HG02798 (cell line): ENCODE data around the gene BABAM2.

Source experiments
- ATAC-seq: cut with Tn5 transposase; IDR thresholded peaks from one replicate; pipeline ENCODE4 v1.9.1; 2021; ENCODE audit warnings: mild to moderate bottlenecking; ENCODE audit not compliant: unreplicated experiment, poor library complexity

The BABAM2 gene

DNA sequence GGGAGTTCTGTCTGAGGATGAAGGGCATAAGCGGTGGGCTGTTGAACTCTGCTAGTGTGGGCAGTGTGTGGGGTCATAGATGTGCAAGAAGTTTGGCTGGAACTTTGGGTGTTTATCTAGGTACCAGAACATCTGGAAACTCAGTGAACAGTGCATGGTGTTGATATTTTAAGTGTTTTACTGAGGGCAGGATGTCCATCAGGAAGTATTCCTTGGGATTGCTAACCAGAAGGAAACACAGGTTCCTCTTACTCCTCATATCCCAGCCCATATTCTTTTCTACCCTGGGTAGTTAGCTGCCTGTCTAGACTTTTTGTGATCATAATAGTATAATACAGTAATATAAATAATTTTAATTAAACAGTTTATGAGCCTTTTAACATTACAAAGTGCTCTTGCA is 15.5 kb downstream of the BABAM2 start:
- no peak for ATAC-seq

DNA sequence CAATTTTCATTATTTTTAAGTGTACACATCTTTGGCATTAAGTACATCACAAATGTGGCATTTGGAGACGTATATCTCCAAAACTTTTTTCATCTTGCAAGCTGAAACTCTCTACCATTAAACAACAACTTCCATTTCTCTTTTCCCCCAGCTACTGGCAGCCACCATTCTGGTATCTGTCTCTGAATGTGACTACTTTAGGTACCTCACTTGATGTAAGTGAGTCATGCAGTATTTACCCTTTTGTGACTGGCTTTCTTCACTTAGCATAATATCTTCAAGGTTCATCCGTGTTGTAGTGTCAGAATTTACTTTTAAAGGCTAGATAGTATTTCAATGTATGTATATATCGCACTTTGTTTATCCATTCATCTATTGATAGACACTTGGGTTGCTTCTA is 17.0 kb downstream of the BABAM2 start:
- ATAC-seq, result no peak

- no peak for ATAC-seq
These were observed 19.4 kb downstream of the BABAM2 start for GRCh38 chr2:27909901-27910300.

- no peak for ATAC-seq
These were observed 21.1 kb downstream of the BABAM2 start for GRCh38 chr2:27911458-27912210.

- no peak for ATAC-seq
These were observed 22.0 kb downstream of the BABAM2 start for GRCh38 chr2:27912512-27912911.

DNA sequence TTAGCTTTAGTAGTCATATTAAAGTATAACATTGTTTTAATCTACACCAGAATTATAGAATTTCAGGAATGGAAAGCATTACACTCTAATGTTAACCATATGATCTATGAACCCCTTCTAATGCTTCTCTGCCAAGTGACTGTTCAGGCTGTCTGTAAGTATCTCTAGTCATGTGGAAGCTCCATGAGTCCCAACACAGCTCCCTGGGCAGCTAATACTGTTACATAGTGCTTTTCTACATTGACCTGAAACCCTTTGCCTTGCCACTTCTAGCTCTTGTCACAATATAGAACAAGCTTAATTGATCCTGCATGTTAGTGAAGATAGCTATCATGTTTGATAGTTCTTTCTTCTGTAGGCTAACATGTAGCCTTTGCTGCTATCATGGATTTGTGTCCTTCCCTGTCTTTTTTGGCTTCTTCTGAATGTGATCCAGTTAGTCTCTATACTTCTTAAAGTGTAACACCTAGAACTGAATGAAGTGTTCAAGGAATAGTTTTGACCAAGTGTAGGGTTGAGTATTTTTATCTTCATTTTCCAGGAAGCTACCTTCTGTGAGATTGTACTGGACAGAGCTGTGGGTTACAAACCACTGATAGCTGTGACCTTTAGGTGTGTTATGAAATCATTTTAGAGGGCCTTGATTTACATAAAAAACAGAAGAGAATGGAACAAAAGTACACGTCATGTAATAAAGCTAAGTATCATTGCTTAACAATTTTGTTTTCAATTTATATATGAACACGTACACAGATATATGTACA is 23.7 kb downstream of the BABAM2 start:
- ATAC-seq, result no peak

GRCh38 chr2:27914805-27915175 is 24.3 kb downstream of the BABAM2 start:
- ATAC-seq, result no peak

GRCh38 chr2:27915191-27915590 is 24.7 kb downstream of the BABAM2 start:
- no peak for ATAC-seq

- ATAC-seq, result no peak
These were observed 25.3 kb downstream of the BABAM2 start for GRCh38 chr2:27915874-27916273.

DNA sequence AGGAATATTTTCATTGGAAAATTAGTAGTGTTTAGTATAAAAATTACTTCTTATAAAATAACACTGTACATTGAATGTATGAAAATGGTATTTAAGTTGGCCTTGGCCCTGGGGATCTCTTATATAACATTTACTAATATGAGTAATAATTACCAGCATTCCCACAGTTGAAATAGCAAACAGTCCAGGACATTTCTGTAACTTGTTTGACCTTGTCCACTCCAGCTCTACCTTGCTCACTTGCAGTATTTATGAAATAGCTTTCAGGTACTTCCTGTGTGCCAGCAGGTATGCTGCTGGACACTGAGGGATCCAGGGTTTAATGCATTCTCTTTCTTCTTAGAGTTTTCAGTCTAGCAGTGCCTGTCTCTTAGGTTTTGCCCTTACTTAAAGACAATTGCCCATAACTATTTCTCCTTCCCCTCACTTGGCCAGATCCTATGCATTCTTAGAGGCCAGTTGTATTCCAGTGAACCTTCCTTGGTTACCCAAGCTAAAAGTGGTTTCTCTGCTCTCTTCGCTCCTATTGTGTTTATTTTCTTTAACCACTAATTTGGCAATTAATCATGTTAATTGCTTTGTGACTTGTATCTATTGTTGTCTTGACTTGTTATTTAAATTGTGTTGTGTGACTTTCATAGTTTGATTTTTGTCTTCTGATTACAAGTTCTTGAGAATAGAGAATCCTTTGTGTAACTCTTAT is 25.9 kb downstream of the BABAM2 start:
- ATAC-seq, result no peak

- no peak for ATAC-seq
These were observed 29.8 kb downstream of the BABAM2 start for GRCh38 chr2:27920148-27920885.

GRCh38 chr2:27921424-27921823 is 30.9 kb downstream of the BABAM2 start:
- ATAC-seq, result no peak

- no peak for ATAC-seq
These were observed 31.5 kb downstream of the BABAM2 start for GRCh38 chr2:27921880-27922547.

GRCh38 chr2:27922842-27923241 is 32.3 kb downstream of the BABAM2 start:
- no peak for ATAC-seq

GRCh38 chr2:27925766-27926472 is 35.4 kb downstream of the BABAM2 start:
- no peak for ATAC-seq

GRCh38 chr2:27929916-27930486 is 39.5 kb downstream of the BABAM2 start:
- no peak for ATAC-seq

DNA sequence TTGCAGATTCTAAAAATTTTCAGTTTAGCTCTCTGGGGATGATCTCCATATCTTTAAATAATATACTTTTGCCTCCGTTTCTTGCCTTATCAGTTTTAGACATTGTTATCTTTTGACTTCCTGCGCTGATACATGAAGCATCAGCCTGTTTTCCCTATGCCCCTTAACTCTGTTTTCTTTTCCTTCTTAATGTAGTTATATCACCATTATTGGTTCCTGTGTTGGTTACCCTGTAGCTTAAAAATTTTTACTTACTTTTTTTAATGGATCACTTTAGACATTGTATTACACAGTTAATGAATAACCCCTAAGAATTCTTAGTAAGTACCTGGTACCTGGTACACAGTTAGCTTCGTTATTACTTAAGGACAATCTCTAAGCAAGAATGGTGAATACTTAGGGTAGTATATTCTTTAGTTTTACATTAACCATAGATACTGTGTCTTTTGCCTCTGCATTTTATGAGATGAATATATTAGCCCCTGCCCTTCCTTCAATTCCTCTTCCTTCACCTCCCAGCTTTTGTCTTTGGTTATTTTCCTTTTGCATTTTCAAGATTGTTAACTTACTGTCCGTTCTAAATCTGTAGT is 40.9 kb downstream of the BABAM2 start:
- ATAC-seq, result no peak

GRCh38 chr2:27932396-27932795 is 41.9 kb downstream of the BABAM2 start:
- no peak for ATAC-seq

GRCh38 chr2:27935026-27935425 is 44.5 kb downstream of the BABAM2 start:
- ATAC-seq, result no peak
